GM21367 (cell line): ENCODE data around the gene ZNF783.

Source experiments
- ATAC-seq: cut with Tn5 transposase; IDR thresholded peaks from one replicate; pipeline ENCODE4 v1.9.1; 2021; ENCODE audit not compliant: unreplicated experiment

ZNF783 gene

DNA sequence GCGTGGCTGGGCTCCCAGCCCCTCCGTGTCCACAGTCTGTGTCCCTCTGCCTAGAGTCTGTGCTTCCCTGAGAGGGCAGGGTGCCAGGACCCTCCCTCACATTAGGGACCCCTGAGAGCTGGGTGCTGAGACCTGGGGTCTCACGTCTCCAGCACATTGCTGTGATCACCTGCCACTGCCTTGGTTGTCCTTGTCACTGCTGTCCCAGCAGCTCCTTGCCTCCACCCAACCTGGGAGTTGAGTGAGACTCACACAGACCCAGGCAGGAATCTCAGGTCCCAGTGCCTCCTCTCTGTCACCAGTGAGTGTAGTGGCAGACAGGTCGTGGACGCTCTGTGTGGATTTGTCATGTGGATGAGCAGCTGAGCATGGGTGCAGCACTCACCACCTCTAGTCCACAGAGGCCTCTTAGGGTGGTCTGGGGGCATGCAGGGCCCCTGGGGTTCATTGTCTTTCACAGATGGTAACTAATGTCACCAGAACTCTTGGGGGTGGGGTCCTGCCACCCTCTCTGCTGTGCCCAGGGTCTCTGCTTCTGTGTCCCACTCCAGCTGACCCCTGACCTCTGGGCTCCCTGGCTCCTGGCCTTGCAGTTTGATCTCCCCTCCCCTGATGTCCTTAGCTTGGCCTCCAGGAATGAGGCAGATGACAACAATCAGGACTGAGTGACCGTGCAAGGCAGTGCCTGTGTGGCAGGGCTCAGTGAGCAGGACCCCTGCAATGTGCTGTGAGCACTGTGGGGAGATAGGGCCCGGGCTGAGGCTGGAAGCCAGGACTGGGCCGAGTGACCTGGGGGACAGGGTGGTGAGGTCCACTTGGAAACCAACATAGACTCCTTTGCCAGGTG is 18.9 kb downstream of the ZNF783 start:
- no peak for ATAC-seq

DNA sequence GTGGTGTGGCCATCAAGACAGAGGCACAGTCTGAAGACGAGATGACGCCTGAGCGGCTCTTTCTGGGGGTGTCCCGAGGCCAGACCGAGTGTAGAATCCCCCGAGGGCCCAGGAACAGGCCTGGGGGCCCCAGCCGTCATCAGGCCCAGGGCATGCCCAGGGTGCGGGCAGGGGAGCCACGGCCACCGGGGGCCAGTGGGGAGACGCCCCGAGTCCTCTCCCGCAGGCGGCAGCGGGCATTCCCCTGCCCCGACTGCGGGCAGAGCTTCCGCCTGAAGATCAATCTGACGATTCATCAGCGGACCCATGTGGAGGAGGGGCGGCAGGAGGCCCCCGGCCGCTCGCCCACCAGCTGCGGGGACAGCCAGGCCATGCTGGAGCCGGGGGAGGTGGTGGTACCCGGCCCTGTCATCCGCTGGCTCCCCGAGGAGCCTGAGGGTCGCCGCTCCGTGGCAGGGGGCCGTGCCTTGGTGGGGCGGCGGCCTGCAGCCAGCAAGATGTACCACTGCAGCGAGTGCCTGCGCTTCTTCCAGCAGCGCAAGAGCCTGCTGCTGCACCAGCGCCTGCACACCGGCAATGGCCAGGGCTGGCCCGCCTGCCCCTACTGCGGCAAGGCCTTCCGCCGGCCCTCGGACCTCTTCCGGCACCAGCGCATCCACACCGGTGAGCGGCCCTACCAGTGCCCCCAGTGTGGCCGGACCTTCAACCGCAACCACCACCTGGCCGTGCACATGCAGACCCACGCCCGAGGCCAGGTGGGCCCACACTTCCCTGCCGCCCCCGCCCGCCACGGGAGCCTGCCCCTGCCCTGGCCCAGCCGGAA is 19.7 kb downstream of the ZNF783 start:
- no peak for ATAC-seq

DNA sequence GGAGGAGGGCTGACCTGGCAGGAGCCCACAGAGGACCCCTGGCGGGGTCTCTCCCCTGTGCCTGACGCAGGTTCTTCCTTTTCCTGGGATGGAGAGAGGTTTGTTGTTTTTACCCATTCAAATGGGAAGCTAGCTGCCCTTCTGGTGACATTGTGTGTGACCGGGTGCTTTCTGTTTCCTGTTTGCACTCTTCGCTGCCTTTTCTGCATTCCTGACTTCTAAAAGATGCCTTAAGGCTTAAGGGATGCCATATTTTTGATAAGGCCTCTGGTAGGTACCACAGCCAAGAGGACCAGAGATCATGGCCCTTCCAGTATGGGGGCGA is 20.3 kb downstream of the ZNF783 start:
- ATAC-seq, result no peak

DNA sequence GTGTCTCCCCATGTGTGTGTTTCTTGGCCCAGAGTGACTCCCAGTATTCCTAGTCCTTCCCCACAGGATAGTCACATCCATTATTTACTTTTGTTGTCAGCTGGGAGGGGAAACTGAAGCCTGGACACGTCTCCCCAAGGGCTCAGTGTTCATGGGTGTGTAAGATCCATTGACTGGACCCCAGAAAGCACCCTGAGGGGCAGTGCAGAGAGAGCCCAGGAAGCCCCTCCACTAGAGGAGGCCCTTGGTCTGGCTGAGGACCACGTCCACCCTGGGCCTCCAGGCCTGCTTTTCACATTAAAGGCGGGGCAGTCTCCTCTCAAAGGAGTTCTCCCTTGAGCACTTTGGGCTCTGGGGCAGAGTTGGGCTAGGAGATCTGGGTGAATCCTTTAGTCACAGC is 21.3 kb downstream of the ZNF783 start:
- no peak for ATAC-seq

DNA sequence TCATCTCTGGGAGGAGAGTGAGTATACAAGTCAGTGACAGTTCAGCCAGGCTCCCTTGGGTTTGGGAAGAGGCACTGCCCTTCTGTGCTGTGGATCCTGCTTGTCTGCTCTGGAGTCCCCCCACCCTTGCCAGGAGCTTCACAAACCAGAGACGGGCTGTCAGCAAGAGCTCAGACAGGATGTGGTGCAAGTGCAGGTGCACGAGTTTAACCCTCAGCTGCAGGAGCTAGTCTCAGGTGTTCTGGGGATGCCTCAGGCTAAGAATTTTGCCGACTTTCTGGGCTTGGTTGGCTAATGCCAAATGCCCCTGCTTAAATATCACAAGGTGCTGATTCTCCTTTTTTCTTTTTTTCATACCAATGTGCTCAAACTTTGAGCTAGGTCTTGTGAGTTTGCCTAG is 22.3 kb downstream of the ZNF783 start:
- no peak for ATAC-seq

DNA sequence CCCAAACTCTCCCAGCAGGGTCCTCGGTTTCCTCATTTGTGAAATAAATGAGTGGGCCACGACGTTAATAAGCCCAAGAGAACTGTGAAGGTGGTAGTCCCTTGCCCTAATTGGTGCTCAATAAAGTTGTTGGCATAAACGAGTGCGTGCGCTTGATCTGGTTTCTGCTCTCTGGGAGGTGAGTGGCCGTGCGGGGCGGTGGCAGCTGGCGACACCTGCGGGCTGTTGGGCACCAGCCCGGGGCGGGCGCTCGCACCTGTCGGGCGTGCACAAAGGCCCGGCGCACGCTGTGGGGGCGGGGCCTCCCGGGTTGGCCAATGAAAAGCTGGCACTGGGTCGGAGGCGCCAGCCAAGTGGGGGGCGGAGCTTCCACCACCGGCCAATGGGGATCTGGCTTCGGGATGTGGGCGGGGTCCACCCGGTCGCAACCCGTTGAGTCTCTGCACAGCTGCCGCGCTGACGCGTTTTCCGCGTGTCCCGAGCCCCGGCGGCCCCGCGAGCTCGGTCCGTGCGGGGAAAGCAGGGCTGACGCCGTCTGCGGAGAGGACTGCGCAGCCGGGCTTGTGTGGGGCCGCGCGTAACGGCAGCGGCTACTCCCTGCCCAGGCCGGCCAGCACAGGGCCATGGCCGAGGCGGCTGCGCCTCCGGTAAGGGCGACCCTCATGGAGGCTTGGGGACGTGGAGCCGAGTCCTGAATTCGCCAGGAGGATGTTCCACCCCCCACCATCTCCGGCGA is 23.0 kb downstream of the ZNF783 start:
- ATAC-seq, result peak; percentile 98

GRCh38 chr7:149285603-149286002 is 23.6 kb downstream of the ZNF783 start:
- no peak for ATAC-seq

DNA sequence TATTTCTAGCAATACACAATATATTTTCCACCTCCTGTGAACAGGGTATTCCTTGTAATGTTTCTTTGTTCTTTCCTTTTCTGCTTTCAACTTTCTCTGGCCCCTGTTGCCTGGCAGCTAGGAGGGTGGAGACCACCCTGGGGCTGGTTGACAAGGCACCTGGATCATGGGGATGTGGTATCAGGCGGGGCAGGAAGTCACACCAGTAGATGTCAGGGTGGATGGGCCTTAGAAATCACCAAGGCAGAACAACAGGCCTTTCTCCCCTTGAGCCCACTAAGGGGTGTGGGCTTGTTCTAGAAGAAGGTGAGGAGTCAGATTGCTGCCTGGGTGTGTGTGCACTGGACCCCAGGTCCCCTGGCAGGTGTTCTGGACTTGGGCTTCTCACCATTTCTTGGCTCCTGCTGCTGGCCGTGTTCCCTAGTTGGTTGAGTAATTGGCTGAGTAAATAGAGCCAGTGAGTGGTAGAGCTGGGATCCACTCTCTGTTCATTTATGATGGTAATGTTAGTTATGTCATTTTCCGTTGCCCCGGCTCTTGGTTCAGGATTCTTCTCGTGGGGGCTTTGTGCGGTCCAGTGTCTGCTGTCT is 24.9 kb downstream of the ZNF783 start:
- ATAC-seq, result no peak

DNA sequence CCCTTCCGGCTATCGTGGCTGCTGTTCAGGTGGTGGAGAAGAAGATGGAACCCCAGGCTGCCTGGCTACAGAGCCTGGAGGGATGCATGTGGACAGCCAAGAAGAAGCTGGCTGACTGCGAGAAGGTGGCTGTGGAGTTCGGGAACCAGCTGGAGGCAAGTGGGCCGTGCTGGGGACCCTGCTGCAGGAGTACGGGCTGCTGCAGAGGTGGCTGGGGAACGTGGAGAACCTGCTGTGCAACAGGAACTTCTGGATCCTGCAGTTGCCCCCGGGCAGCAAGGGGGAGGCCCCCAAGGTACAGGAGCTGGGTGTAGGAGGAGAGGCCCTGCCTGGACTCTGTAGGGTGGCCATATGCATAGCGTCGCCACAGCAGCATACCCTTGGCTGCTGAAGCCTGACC is 25.6 kb downstream of the ZNF783 start:
- no peak for ATAC-seq

GRCh38 chr7:149289262-149289661 is 27.3 kb downstream of the ZNF783 start:
- ATAC-seq, result no peak

DNA sequence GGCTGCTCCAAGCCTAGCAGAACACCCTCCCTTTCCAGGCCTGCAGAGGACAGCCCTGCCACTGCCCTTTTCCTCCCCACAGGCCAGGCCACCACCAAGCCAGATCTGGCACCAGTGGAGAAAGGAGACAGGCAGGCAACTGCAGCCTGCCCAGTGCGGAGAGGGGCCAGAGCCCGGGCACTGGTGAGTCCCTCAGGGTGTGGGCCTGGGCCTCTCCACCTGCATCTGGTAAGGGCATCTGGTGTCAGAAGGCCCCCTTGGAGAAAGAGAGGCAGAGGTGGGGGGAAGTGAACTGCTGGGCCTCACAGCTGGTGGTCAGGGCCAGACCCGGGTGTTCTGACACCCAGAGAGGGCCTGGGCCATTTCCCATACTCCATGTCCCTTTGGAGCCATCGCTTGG is 27.9 kb downstream of the ZNF783 start:
- no peak for ATAC-seq

DNA sequence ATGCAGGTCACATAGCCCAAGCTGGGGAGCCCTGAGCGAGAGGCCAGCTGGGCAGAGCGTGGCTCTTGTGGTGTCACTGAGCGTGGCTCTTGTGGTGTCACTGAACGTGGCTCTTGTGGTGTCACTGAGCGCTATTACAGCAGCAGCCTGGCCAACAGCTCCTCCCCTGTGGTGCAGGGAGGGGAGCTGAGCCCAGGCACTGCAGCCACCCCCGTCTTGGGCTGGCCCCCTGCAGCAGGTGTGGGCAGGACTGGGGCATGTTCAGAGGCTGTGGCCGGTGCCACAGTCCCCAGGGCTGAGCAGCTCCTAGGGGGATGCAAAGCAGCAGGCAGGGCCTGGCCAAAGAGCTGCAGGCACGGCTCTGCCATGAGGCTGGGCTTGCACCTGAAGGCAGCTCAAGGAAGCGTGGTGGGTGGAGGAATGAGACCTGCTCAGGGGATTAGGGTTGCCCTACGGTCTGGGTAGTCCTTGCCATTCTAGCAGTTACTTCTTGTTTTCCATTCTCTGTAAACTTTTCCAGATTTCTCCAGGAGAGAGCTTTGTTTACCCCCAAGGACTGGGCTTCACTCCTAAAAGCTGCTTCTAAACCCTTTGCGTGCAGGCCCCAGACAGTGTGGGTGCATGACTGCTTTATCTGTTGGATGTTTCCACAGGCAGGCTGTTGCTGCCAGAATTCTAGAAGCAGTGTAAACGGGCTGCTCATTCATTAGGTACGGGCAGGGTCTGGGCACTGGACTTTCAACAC is 29.2 kb downstream of the ZNF783 start:
- ATAC-seq, result no peak

GRCh38 chr7:149291781-149292461 is 29.9 kb downstream of the ZNF783 start:
- ATAC-seq, result no peak

- no peak for ATAC-seq
Measured at GRCh38 chr7:149292462-149292823, 30.4 kb downstream of the ZNF783 start.

- ATAC-seq, result no peak
Measured at GRCh38 chr7:149293338-149293737, 31.3 kb downstream of the ZNF783 start.

DNA sequence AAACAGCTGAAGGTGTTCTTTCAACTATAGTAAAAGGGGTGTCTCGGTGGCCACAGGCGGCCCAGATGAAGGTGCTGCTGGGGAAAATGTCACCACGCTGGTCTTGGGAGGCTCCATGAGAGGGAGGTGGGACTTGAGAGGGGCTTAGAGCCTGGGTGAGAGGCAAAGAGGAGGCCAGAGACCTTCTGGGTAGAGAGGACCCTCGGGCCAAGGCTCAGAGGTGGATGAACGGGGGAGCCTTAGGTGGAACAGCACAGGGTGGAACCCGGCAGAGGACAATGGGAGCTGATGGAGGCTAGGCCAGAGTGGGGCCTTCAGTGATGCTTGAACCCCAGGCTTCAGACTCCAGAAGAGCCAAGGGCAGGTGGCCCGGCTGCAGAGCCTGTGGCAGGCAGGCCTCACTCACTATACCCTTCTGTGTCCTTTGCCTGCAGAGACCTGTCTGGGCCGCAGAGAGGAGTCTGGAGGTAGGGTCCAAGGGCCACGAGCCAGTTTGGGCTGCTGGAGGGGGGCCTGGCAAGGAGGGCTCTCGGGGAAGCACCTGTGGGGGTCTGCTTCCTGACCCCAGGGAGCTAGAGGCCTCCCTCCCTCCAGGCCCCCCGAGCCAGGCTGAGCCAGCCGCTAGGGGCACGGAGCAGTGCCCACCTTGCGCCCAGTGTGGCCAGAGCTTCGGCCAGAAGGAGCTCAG is 32.1 kb downstream of the ZNF783 start:
- no peak for ATAC-seq

GRCh38 chr7:149294634-149295480 is 32.9 kb downstream of the ZNF783 start:
- ATAC-seq, result no peak

DNA sequence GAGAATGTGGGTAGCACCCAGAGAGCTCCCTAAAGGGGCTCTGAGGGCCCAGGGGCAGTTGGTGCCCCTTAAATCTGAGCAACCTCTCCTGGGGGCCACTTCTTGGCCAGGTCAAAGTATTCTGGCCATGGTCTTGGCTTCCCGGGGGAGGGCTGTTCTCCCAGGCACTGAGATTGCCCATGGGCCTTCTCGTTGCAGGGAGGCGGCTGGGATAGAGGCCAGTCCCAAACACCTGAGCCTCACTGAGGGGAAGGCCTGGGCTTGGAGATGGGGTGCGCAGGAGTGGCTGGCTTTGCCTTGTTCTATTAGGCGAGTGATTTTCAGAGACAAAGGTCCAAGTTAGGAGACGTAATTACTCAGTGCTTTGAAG is 33.5 kb downstream of the ZNF783 start:
- ATAC-seq, result no peak

- no peak for ATAC-seq
Measured at GRCh38 chr7:149296368-149296767, 34.4 kb downstream of the ZNF783 start.
